ENCODE data around the gene BNIP5. TPM values are rescaled to one million over a fixed set of nuclear protein-coding genes. Genes with fewer than 3 reads are reported as not detected.

Gene BNIP5
- total RNA-seq, 2 experiments from 2014 or later = not detected

GRCh38 chr6:36290668-36291620 lies 45.7 kb downstream of the BNIP5 start:
- no peaks in the 10 kb centered on the region for H3K9me3 Mint-ChIP-seq (ENCODE audit: low read depth)
- ChIA-PET POLR2A (no interaction called here), CTCF (interaction anchor here (0.5 to 3.2 kb wide), 4 partner anchors 8 to 325 kb away, joined by 3 to 16 read pairs (median 3); no protein-coding TSS in a partner anchor)
- DNase-seq (no peak), ATAC-seq (no peak)
- intact Hi-C loops (cut with DNase I, micrococcal nuclease) = no loop called here
- no peaks in the 10 kb centered on the region for H3K36me3 Mint-ChIP-seq (ENCODE audit: low read depth)
- peaks cover 7% of the 10 kb centered on the region for H3K4me1 Mint-ChIP-seq
- H3K4me3 Mint-ChIP-seq = no peak overlapping the region
- H3K27me3 Mint-ChIP-seq = peaks cover 1% of the 10 kb centered on the region
- H3K27ac Mint-ChIP-seq = no peak overlapping the region

GRCh38 chr6:36289281-36289878 lies 47.3 kb downstream of the BNIP5 start:
- CTCF ChIA-PET = interaction anchor here (0.6 to 1.4 kb wide), 4 partner anchors 14 to 52 kb away, joined by 3 to 9 read pairs (median 3); no protein-coding TSS in a partner anchor
- DNase-seq (no peak), ATAC-seq (no peak)
- POLR2A ChIA-PET = no interaction called here
- intact Hi-C loops (cut with DNase I, micrococcal nuclease) = no loop called here
- Mint-ChIP-seq H3K4me3 (no peak overlapping the region), H3K27me3 (peaks cover 13% of the 10 kb centered on the region), H3K27ac (no peak overlapping the region), H3K9me3 (ENCODE audit: low read depth) (no peaks in the 10 kb centered on the region), H3K4me1 (peaks cover 7% of the 10 kb centered on the region), H3K36me3 (ENCODE audit: low read depth) (no peaks in the 10 kb centered on the region)

- Mint-ChIP-seq H3K4me1 (peaks cover 7% of the 10 kb centered on the region), H3K4me3 (no peak overlapping the region), H3K27ac (no peak overlapping the region), H3K36me3 (ENCODE audit: low read depth) (no peaks in the 10 kb centered on the region), H3K9me3 (ENCODE audit: low read depth) (no peaks in the 10 kb centered on the region), H3K27me3 (peaks cover 28% of the 10 kb centered on the region)
- no peak for ATAC-seq
- DNase-seq = no peak
- intact Hi-C loops (cut with DNase I, micrococcal nuclease) = no loop called here
- ChIA-PET CTCF (interaction anchor here (0.6 to 2.8 kb wide), 6 partner anchors 9 to 874 kb away, joined by 3 to 18 read pairs (median 4); no protein-coding TSS in a partner anchor), POLR2A (no interaction called here)
These were observed 49.8 kb downstream of the BNIP5 start for GRCh38 chr6:36286858-36287257.

GRCh38 chr6:36285797-36286196 lies 50.9 kb downstream of the BNIP5 start:
- Mint-ChIP-seq H3K27me3 (peaks cover 36% of the 10 kb centered on the region), H3K9me3 (ENCODE audit: low read depth) (no peaks in the 10 kb centered on the region), H3K36me3 (ENCODE audit: low read depth) (no peaks in the 10 kb centered on the region), H3K4me1 (peaks cover 7% of the 10 kb centered on the region), H3K4me3 (no peak overlapping the region), H3K27ac (no peak overlapping the region)
- CTCF ChIA-PET = interaction anchor here (0.6 to 2.8 kb wide), 5 partner anchors 17 to 115 kb away, joined by 3 to 18 read pairs (median 3); no protein-coding TSS in a partner anchor
- POLR2A ChIA-PET = no interaction called here
- intact Hi-C loops (cut with DNase I, micrococcal nuclease) = no loop called here
- ATAC-seq = no peak
- no peak for DNase-seq

- H3K36me3 Mint-ChIP-seq (ENCODE audit: low read depth) = no peaks in the 10 kb centered on the region
- intact Hi-C loops (cut with DNase I, micrococcal nuclease) = no loop called here
- no peak overlapping the region for H3K4me3 Mint-ChIP-seq
- ATAC-seq (no peak), DNase-seq (no peak)
- peaks cover 39% of the 10 kb centered on the region for H3K27me3 Mint-ChIP-seq
- ChIA-PET POLR2A (no interaction called here), CTCF (no interaction called here)
- H3K9me3 Mint-ChIP-seq (ENCODE audit: low read depth) = no peaks in the 10 kb centered on the region
- peaks cover 7% of the 10 kb centered on the region for H3K4me1 Mint-ChIP-seq
- H3K27ac Mint-ChIP-seq = no peak overlapping the region
These were observed 51.5 kb downstream of the BNIP5 start for GRCh38 chr6:36285187-36285671.

- Mint-ChIP-seq H3K36me3 (ENCODE audit: low read depth) (no peaks in the 10 kb centered on the region), H3K4me1 (peaks cover 7% of the 10 kb centered on the region), H3K9me3 (ENCODE audit: low read depth) (no peaks in the 10 kb centered on the region), H3K27me3 (peaks cover 43% of the 10 kb centered on the region), H3K27ac (no peak overlapping the region), H3K4me3 (no peak overlapping the region)
- ATAC-seq (no peak), DNase-seq (no peak)
- intact Hi-C loops (cut with DNase I, micrococcal nuclease) = no loop called here
- ChIA-PET CTCF (no interaction called here), POLR2A (no interaction called here)
These were observed 52.3 kb downstream of the BNIP5 start for GRCh38 chr6:36284359-36284758.

- no peak overlapping the region for H3K4me3 Mint-ChIP-seq
- no peaks in the 10 kb centered on the region for H3K9me3 Mint-ChIP-seq (ENCODE audit: low read depth)
- H3K36me3 Mint-ChIP-seq (ENCODE audit: low read depth) = no peaks in the 10 kb centered on the region
- POLR2A ChIA-PET = no interaction called here
- ATAC-seq (no peak), DNase-seq (no peak)
- H3K4me1 Mint-ChIP-seq = peaks cover 7% of the 10 kb centered on the region
- H3K27ac Mint-ChIP-seq = no peak overlapping the region
- CTCF ChIA-PET = interaction anchor here (0.7 to 1.8 kb wide), 2 partner anchors 8 to 19 kb away, joined by 3 to 9 read pairs; no protein-coding TSS in a partner anchor
- H3K27me3 Mint-ChIP-seq = peaks cover 43% of the 10 kb centered on the region
- intact Hi-C loops (cut with DNase I, micrococcal nuclease) = no loop called here
These were observed 53.1 kb downstream of the BNIP5 start for GRCh38 chr6:36283608-36284007.

GRCh38 chr6:36280983-36281382 lies 55.7 kb downstream of the BNIP5 start:
- H3K9me3 Mint-ChIP-seq (ENCODE audit: low read depth) = no peaks in the 10 kb centered on the region
- H3K4me3 Mint-ChIP-seq = no peak overlapping the region
- H3K27ac Mint-ChIP-seq = no peak overlapping the region
- H3K27me3 Mint-ChIP-seq = peaks cover 45% of the 10 kb centered on the region
- ChIA-PET POLR2A (interaction anchor here (0.6 kb wide), 1 partner anchor 461 kb away, joined by 3 read pairs; no protein-coding TSS in a partner anchor), CTCF (interaction anchor here (0.5 to 1.1 kb wide), 4 partner anchors 21 to 151 kb away, joined by 3 read pairs; no protein-coding TSS in a partner anchor)
- ATAC-seq (no peak), DNase-seq (no peak)
- H3K4me1 Mint-ChIP-seq = no peaks in the 10 kb centered on the region
- intact Hi-C loops (cut with DNase I, micrococcal nuclease) = no loop called here
- no peaks in the 10 kb centered on the region for H3K36me3 Mint-ChIP-seq (ENCODE audit: low read depth)

GRCh38 chr6:36280467-36280866 lies 56.2 kb downstream of the BNIP5 start:
- H3K36me3 Mint-ChIP-seq (ENCODE audit: low read depth) = no peaks in the 10 kb centered on the region
- intact Hi-C loops (cut with DNase I, micrococcal nuclease) = no loop called here
- no peak overlapping the region for H3K4me3 Mint-ChIP-seq
- H3K27me3 Mint-ChIP-seq = peaks cover 40% of the 10 kb centered on the region
- no peak overlapping the region for H3K27ac Mint-ChIP-seq
- ChIA-PET POLR2A (interaction anchor here (0.6 kb wide), 1 partner anchor 460 kb away, joined by 3 read pairs; no protein-coding TSS in a partner anchor), CTCF (interaction anchor here (1.0 kb wide), 1 partner anchor 123 kb away, joined by 3 read pairs; no protein-coding TSS in a partner anchor)
- DNase-seq (no peak), ATAC-seq (no peak)
- no peaks in the 10 kb centered on the region for H3K4me1 Mint-ChIP-seq
- H3K9me3 Mint-ChIP-seq (ENCODE audit: low read depth) = no peaks in the 10 kb centered on the region

GRCh38 chr6:36277946-36278470 lies 58.7 kb downstream of the BNIP5 start:
- CTCF ChIA-PET = interaction anchor here (0.6 kb wide), 2 partner anchors 65 to 144 kb away, joined by 3 read pairs; no protein-coding TSS in a partner anchor

More at GRCh38 chr6:36277946-36278470, 58.7 kb downstream of the BNIP5 start:
- no peaks in the 10 kb centered on the region for H3K9me3 Mint-ChIP-seq (ENCODE audit: low read depth)
- DNase-seq (no peak), ATAC-seq (no peak)
- no peak overlapping the region for H3K27ac Mint-ChIP-seq
- intact Hi-C loops (cut with DNase I, micrococcal nuclease) = no loop called here
- POLR2A ChIA-PET = no interaction called here
- H3K4me1 Mint-ChIP-seq = no peaks in the 10 kb centered on the region
- no peak overlapping the region for H3K4me3 Mint-ChIP-seq
- peaks cover 29% of the 10 kb centered on the region for H3K27me3 Mint-ChIP-seq
- no peaks in the 10 kb centered on the region for H3K36me3 Mint-ChIP-seq (ENCODE audit: low read depth)

All from activated CD4-positive, alpha-beta T cell treated with anti-CD3 and anti-CD28 coated beads for 36 hours (primary cell).